Immature natural killer cell (primary cell): Measurements from ENCODE around the gene CD3D. TPM values are rescaled to one million over a fixed set of nuclear protein-coding genes. Genes with fewer than 3 reads are reported as not detected.

Experiments
- DNase-seq, 3 donors: peaks; one replicate each; pipeline ENCODE4 v3.0.0; 2022; ENCODE audit warnings: mixed read lengths in 1 of 3
- H3K27ac Mint-ChIP-seq, 6 donors: one replicate each; pipeline ENCODE4 v1.8.0; 2020; ENCODE audit warnings: mixed read lengths in 6 of 6, mild to moderate bottlenecking in 5 of 6, inconsistent platforms in 4 of 6, moderate library complexity in 3 of 6
- H3K27me3 Mint-ChIP-seq, 3 donors: one replicate each; pipeline ENCODE4 v1.8.0; 2020 to 2021; ENCODE audit warnings: low read depth in 3 of 3, mild to moderate bottlenecking in 3 of 3, mixed read lengths in 3 of 3, moderate library complexity in 3 of 3, inconsistent platforms in 1 of 3
- H3K36me3 Mint-ChIP-seq, 3 donors: one replicate each; pipeline ENCODE4 v1.8.0; 2020; ENCODE audit warnings: mixed read lengths in 3 of 3, inconsistent platforms in 2 of 3, mild to moderate bottlenecking in 2 of 3
- H3K4me1 Mint-ChIP-seq, 2 donors: one replicate each; pipeline ENCODE4 v1.8.0; 2020; ENCODE audit warnings: inconsistent platforms in 2 of 2, mild to moderate bottlenecking in 2 of 2, mixed read lengths in 2 of 2, moderate library complexity in 1 of 2
- H3K4me3 Mint-ChIP-seq, 5 donors: one replicate each; pipeline ENCODE4 v1.8.0; 2020; ENCODE audit warnings: mild to moderate bottlenecking in 5 of 5, mixed read lengths in 5 of 5, inconsistent platforms in 3 of 5, moderate library complexity in 3 of 5
- H3K9me3 Mint-ChIP-seq, 6 donors: one replicate each; pipeline ENCODE4 v1.8.0; 2020; ENCODE audit warnings: mild to moderate bottlenecking in 6 of 6, mixed read lengths in 6 of 6, inconsistent platforms in 4 of 6, moderate library complexity in 3 of 6
- polyA plus RNA-seq, 3 donors: library from polyadenylated mRNA; unstranded; fragments of 300-500 nt; fragmentation: Illumina TruSeq; gene quantifications; one replicate each; pipeline ENCODE4 v1.2.3, GENCODE V29; 2021

The CD3D gene
- polyA plus RNA-seq, 3 donors from 2014 or later = 19.8 to 97.2 (median 20.5) TPM

DNA sequence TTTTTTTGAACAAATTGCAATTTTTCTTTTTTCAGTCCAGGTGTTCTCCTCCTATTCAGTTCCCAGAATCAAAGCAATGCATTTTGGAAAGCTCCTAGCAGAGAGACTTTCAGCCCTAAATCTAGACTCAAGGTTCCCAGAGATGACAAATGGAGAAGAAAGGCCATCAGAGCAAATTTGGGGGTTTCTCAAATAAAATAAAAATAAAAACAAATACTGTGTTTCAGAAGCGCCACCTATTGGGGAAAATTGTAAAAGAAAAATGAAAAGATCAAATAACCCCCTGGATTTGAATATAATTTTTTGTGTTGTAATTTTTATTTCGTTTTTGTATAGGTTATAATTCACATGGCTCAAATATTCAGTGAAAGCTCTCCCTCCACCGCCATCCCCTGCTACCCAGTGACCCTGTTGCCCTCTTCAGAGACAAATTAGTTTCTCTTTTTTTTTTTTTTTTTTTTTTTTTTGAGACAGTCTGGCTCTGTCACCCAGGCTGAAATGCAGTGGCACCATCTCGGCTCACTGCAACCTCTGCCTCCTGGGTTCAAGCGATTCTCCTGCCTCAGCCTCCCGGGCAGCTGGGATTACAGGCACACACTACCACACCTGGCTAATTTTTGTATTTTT is 10.7 kb upstream of the CD3D start:
- DNase-seq = peak; percentile 45 to 57 (median 53)
- Mint-ChIP-seq H3K36me3 (no peaks in the 10 kb centered on the region), H3K4me1 (peaks cover 11 to 21% of the 10 kb centered on the region in 2 donors), H3K27me3 (peaks cover 1 to 3% (median 2%) of the 10 kb centered on the region in 3 donors), H3K27ac (peak overlapping the region in 5 of 6 donors; percentile 41 to 81 (median 71)), H3K4me3 (peak overlapping the region in 3 of 5 donors; percentile 13 to 47 (median 18)), H3K9me3 (no peaks in the 10 kb centered on the region)

DNA sequence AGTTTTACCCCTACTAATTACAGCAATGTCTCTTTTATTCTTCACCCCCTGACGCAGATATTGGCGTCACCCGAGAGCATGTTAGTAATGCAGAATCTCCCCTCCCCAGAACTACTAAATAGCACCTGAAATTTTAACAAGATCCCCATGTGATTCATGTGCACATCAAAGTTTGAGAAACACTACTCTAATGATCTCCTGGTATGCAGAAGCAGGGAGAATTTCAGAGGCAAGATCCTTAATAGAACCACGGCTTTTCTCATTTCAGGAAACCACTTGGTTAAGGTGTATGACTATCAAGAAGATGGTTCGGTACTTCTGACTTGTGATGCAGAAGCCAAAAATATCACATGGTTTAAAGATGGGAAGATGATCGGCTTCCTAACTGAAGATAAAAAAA is 7.0 kb upstream of the CD3D start:
- H3K27ac Mint-ChIP-seq = peak overlapping the region in 1 of 6 donors; percentile 7
- no peak for DNase-seq
- no peaks in the 10 kb centered on the region for H3K9me3 Mint-ChIP-seq
- no peak overlapping the region for H3K4me3 Mint-ChIP-seq
- H3K27me3 Mint-ChIP-seq = peaks cover 2 to 7% (median 4%) of the 10 kb centered on the region in 3 donors
- H3K4me1 Mint-ChIP-seq = peaks cover 24 to 26% of the 10 kb centered on the region in 2 donors
- peaks cover 0 to 11% (median 5%) of the 10 kb centered on the region in 3 donors for H3K36me3 Mint-ChIP-seq

DNA sequence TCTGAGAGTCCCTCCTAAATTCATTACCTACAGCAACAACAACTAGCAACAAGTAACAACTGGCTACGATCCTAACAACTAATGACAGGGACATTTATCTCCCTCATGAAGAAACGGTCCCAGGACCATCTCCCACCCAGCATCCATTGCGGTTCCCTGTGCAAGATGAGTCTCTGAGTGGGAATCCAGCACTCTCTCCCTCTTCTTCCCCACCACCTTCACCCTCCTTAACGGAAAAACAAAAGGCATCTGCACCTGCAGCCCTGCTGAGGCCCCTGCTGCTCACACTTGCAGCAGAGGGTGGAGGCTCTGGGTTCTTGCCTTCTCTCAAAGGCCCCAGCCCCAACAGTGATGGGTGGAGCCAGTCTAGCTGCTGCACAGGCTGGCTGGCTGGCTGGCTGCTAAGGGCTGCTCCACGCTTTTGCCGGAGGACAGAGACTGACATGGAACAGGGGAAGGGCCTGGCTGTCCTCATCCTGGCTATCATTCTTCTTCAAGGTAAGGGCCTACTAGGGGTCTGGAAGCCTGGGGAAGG is 1.5 kb upstream of the CD3D start, which contains the start of gene CD3G:
CD3G (plus strand) TSS at position 364 of the 535 bp plus-strand sequence; CDS start at position 444, 80 bp downstream.
- Mint-ChIP-seq H3K4me1 (peaks cover 30 to 35% of the 10 kb centered on the region in 2 donors), H3K4me3 (peak within 1 kb of the TSS in 3 of 5 donors; percentile 42 to 88 (median 47)), H3K36me3 (peaks cover 0 to 11% (median 5%) of the 10 kb centered on the region in 3 donors), H3K27me3 (peaks cover 0 to 10% (median 1%) of the 10 kb centered on the region in 3 donors), H3K9me3 (no peaks in the 10 kb centered on the region), H3K27ac (peak within 1 kb of the TSS in 5 of 6 donors; percentile 21 to 97 (median 78))
- DNase-seq = peak in 1 of 3 donors; percentile 25

DNA sequence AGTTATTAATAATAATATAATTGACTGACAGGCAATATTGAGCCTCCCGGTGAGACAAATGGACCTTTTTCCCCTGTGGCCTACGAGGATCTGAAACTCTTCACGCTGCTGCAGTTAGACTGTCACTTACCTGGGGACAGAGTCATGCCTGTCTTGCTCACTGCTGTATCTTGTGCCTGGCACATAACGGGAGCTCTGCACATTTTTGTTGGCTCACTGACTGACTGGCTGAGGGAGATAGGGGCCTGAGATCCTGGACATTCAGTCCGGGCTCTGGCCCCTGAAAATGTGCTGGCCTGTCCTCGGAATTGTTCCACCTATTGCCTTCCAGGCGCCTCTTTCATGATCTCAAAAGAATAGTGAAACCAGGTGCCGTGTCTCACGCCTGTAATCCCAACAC is 743 bp upstream of the CD3D start:
- Mint-ChIP-seq H3K27me3 (peaks cover 4 to 17% (median 5%) of the 10 kb centered on the region in 3 donors), H3K9me3 (no peaks in the 10 kb centered on the region), H3K27ac (peak overlapping the region in 5 of 6 donors; percentile 21 to 97 (median 43)), H3K36me3 (peaks cover 0 to 11% (median 5%) of the 10 kb centered on the region in 3 donors), H3K4me3 (peak overlapping the region in 2 of 5 donors; percentile 36 to 88), H3K4me1 (peaks cover 38 to 43% of the 10 kb centered on the region in 2 donors)
- DNase-seq = no peak

DNA sequence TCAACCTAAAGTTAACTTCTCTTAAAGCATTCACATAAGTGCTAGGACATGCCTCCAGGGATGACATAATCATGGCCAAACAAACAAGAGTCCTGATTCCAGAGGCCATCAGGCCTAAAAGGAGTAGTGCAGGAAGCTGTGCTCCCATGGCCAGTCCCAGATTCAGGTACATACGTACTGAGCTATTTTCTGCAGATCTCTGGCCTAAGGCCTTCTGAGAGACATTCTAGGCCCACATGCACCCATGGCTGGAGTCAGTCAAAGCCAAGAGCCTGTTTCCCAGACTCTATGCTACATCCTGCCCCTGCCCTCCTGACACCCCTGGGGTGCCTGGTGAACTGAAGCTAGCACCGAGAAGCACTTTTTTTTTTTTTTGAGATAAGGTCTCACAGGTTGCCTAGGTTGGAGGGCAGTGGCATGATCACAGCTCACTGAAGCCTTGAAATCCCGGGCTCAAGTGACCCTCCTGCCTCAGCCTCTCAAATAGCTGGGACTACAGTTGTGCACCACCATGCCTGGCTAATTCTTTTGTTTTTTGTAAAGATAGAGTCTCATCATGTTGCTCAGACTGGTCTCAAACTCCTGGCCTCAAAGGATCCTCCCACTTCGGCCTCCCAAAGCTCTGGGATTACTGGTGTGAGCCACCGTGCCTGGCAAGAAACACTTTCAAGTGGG is 553 bp downstream of the CD3D start:
- H3K27ac Mint-ChIP-seq = peak overlapping the region in 5 of 6 donors; percentile 80 to 100 (median 97)
- H3K4me3 Mint-ChIP-seq = peak overlapping the region in 4 of 5 donors; percentile 22 to 88 (median 58)
- H3K27me3 Mint-ChIP-seq = peaks cover 4 to 19% (median 6%) of the 10 kb centered on the region in 3 donors
- H3K4me1 Mint-ChIP-seq = peaks cover 45 to 51% of the 10 kb centered on the region in 2 donors
- H3K36me3 Mint-ChIP-seq = peaks cover 0 to 8% (median 5%) of the 10 kb centered on the region in 3 donors
- no peaks in the 10 kb centered on the region for H3K9me3 Mint-ChIP-seq
- no peak for DNase-seq

DNA sequence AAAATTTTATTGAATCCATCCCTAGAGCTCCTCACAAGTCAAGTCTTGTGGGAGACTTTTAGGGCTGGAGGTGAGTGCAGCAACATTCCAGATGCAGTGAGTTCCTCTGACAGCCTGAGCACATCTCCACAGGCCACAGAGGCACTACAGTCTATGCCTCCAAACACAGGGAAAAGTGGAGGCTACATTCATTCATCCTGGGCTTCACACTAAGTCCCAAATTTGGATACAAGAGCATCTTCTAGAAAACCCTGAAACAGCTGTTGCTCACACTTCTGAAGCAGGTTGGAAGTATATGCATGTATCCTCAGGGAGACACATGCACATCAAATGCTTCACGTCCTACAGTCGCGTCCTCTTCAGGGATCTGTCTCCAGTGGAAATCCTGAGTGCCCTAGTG is 1.2 kb downstream of the CD3D start:
- peak overlapping the region; percentile 80 to 100 (median 96) for H3K27ac Mint-ChIP-seq
- H3K4me3 Mint-ChIP-seq = peak overlapping the region in 4 of 5 donors; percentile 19 to 88 (median 50)
- no peak for DNase-seq
- H3K4me1 Mint-ChIP-seq = peaks cover 48 to 53% of the 10 kb centered on the region in 2 donors
- H3K27me3 Mint-ChIP-seq = peaks cover 4 to 19% (median 9%) of the 10 kb centered on the region in 3 donors
- H3K9me3 Mint-ChIP-seq = no peaks in the 10 kb centered on the region
- peaks cover 0 to 6% (median 5%) of the 10 kb centered on the region in 3 donors for H3K36me3 Mint-ChIP-seq

DNA sequence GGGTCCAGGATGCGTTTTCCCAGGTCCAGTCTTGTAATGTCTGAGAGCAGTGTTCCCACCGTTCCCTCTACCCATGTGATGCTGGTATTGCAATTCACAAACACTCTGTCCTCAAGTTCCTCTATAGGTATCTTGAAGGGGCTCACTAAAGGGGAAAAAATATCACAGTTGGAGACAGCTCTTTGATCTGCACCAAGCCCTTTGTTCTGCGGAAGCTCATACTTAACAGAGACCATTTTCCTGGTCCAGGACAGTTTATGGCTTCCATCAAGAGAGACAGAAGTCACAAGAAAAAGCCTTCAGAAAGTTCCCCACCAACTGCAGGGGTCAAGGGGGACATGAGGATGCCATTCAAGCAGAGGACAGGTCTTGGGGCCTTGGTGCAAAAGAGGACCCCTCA is 2.1 kb downstream of the CD3D start:
- Mint-ChIP-seq H3K4me3 (peak overlapping the region in 2 of 5 donors; percentile 78 to 88), H3K9me3 (no peaks in the 10 kb centered on the region), H3K27ac (peak overlapping the region; percentile 94 to 100 (median 96)), H3K4me1 (peaks cover 50 to 52% of the 10 kb centered on the region in 2 donors), H3K36me3 (peaks cover 0 to 4% (median under 1%) of the 10 kb centered on the region in 3 donors), H3K27me3 (peaks cover 4 to 16% (median 9%) of the 10 kb centered on the region in 3 donors)
- DNase-seq = no peak

DNA sequence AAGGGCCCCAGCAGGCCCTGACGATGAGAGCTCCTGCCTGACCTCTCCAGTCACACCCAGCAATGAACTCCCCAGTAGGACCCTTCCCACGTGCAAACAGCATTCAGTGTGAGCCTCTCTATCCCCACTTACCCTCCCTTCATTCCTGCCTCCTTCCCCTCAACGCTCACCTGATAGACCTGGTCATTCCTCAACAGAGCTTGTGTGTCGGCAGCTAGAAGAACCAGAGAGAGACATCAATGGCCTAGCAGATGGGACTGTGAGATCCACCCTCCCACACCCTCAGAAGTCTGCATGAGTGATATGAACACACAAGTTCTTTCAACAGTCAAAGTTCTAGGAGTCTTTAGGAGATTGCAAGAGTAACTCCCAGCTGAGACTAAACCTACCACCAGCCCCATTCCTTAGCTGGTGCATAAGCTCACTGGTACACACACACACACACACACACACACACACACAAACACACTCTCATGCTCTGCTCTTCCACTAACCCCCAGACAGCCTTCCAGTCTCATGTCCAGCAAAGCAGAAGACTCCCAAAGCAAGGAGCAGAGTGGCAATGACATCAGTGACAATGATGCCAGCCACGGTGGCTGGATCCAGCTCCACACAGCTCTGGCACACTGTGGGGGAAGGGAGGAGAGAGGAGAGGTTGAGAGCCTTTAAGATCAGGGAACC is 3.1 kb downstream of the CD3D start:
- DNase-seq = peak in 1 of 3 donors; percentile 14
- peaks cover 54 to 60% of the 10 kb centered on the region in 2 donors for H3K4me1 Mint-ChIP-seq
- peak overlapping the region; percentile 38 to 88 (median 72) for H3K4me3 Mint-ChIP-seq
- H3K9me3 Mint-ChIP-seq = no peaks in the 10 kb centered on the region
- peaks cover 4 to 14% (median 7%) of the 10 kb centered on the region in 3 donors for H3K27me3 Mint-ChIP-seq
- no peaks in the 10 kb centered on the region for H3K36me3 Mint-ChIP-seq
- peak overlapping the region; percentile 94 to 100 (median 96) for H3K27ac Mint-ChIP-seq

DNA sequence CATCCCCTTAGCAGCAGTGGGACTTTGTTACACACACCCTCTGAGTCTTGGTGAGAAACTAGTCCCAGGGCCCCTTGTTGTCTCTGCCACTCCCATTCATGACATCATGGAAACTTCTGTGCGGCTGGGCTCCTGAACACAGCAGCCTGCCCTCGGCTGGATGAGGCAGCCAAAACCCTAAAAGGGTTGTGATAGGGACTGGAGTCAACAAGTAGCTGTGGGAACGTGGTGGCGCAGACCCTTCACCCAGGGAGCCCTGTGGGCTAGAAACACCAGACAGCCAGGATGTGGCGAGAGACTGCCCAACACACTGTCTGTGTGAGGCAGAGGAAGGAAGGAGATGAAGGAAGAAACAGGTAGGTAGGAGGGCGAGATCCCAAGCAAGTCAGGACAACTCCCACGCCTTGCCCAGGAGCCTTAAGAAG is 3.9 kb downstream of the CD3D start:
- DNase-seq = peak; percentile 86 to 89 (median 88)
- Mint-ChIP-seq H3K9me3 (no peaks in the 10 kb centered on the region), H3K4me3 (peak overlapping the region; percentile 44 to 88 (median 72)), H3K27me3 (peaks cover 4 to 14% (median 7%) of the 10 kb centered on the region in 3 donors), H3K36me3 (no peaks in the 10 kb centered on the region), H3K4me1 (peaks cover 49 to 60% of the 10 kb centered on the region in 2 donors), H3K27ac (peak overlapping the region; percentile 94 to 100 (median 96))

DNA sequence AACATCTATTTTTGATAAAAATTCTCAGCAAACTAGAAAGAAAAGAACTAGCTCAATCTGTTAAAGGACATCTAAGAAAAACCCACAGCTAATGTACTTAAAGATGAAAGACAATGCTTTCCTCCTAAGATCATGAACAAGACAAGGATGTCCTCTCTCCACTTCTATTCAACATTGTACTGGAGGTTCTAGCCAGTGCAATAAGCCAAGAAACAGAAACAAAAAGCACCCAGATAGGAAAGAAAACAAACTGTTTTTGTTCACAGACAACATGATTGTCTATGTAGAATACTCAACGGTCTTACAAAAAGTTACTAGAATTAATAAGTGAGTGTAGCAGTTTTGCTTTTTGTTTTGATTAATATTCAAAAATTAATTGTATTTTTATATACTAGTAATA is 7.8 kb downstream of the CD3D start:
- H3K4me3 Mint-ChIP-seq = peak overlapping the region in 4 of 5 donors; percentile 7 to 57 (median 48)
- H3K27ac Mint-ChIP-seq = peak overlapping the region; percentile 57 to 87 (median 76)
- peaks cover 4 to 14% (median 7%) of the 10 kb centered on the region in 3 donors for H3K27me3 Mint-ChIP-seq
- no peaks in the 10 kb centered on the region for H3K9me3 Mint-ChIP-seq
- no peak for DNase-seq
- no peaks in the 10 kb centered on the region for H3K36me3 Mint-ChIP-seq
- peaks cover 40 to 42% of the 10 kb centered on the region in 2 donors for H3K4me1 Mint-ChIP-seq

DNA sequence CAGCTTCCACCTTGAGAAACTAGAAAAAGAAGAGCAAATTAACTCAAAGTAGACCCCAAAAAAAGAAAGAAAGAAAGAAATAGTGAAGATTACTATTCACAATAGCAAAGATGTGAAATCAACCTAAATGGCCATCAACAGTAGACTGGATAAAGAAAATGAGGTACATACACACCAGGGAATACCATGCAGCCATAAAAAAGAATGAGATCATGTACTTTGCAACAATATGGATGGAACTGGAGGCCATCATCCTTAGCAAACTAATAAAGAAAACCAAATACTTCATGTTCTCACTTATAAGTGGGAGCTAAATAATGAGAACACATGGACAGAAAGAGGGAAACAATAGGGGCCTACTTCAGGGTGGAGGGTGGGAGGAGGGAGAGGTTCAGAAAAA is 13.8 kb downstream of the CD3D start:
- H3K27me3 Mint-ChIP-seq = peaks cover 0 to 2% (median 2%) of the 10 kb centered on the region in 3 donors
- H3K4me1 Mint-ChIP-seq = peaks cover 0 to 1% of the 10 kb centered on the region in 2 donors
- no peak for DNase-seq
- H3K4me3 Mint-ChIP-seq = no peak overlapping the region
- H3K36me3 Mint-ChIP-seq = peaks cover 0 to 3% (median 0%) of the 10 kb centered on the region in 3 donors
- H3K27ac Mint-ChIP-seq = peak overlapping the region in 2 of 6 donors; percentile 28 to 49
- no peaks in the 10 kb centered on the region for H3K9me3 Mint-ChIP-seq

DNA sequence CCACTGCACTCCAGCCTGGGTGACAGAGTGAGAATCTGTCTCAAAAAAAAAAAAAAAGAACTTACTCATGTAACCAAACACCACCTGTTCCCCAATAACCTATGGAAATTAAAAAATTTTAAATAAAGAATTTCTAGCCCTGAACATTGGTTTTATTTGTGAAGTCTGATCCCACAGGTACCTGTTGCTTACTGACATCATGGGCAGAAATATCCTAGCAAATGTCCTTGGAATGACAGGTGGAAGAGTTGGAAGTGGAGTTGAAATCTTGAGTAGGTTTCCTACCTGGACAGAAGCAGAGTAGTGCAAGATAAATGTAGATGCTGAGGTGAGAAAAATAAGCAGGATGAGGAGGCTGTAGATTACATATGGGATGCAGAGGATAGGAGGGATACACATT is 17.2 kb downstream of the CD3D start:
- Mint-ChIP-seq H3K27me3 (peaks cover 1 to 2% (median 2%) of the 10 kb centered on the region in 3 donors), H3K27ac (peak overlapping the region in 1 of 6 donors; percentile 78), H3K4me3 (no peak overlapping the region), H3K4me1 (peaks cover 18 to 22% of the 10 kb centered on the region in 2 donors), H3K36me3 (peaks cover 3 to 7% (median 3%) of the 10 kb centered on the region in 3 donors), H3K9me3 (no peaks in the 10 kb centered on the region)
- DNase-seq = no peak

DNA sequence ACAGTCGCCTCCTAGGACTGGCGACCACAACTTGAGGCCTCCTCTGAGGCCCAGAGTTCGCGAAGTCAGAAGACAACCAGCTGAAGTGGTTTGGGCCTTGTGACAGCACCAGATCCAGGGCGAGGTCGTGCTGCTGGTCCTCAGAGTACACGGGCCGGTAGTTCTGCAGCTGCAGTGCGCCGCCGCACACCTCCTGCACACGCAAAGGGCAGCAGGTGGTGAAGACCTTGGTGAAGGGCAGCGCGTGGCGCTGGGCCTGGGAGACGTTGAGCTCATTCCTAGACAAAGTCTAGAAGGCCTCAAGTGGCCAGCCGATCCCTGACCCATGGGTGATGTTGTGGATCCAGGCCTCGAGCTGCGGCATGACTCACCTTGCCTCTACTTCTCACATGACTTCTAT is 19.8 kb downstream of the CD3D start:
- Mint-ChIP-seq H3K4me3 (no peak overlapping the region), H3K27me3 (peaks cover 0 to 1% (median 0%) of the 10 kb centered on the region in 3 donors), H3K9me3 (no peaks in the 10 kb centered on the region), H3K27ac (peak overlapping the region in 1 of 6 donors; percentile 53), H3K36me3 (peaks cover under 1 to 20% (median 16%) of the 10 kb centered on the region in 3 donors), H3K4me1 (peaks cover 44 to 47% of the 10 kb centered on the region in 2 donors)
- DNase-seq = no peak
